Measurements from ENCODE around the gene PIK3AP1.

DNA sequence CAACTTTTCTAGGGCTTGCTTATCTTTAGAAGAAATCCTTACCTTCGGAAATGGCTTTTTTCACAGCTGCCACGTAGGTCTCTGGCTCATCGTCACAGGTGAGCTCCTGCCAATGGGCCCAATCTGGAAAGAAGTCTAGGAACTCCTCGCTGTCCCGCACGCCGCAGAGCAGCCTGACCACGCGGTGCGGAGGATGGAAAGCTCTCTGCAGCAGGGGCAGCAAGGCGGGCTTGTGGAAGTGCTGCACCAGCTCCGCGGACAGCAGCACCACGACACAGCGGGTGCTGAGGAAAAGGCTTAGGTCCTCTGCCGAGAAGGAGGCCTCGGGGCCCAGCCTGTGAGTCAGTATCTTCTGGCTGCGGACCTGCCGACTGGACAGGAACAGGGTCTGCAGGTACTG lies 10.8 kb downstream of the PIK3AP1 start:
- TF ChIP-seq, protein P1, sequence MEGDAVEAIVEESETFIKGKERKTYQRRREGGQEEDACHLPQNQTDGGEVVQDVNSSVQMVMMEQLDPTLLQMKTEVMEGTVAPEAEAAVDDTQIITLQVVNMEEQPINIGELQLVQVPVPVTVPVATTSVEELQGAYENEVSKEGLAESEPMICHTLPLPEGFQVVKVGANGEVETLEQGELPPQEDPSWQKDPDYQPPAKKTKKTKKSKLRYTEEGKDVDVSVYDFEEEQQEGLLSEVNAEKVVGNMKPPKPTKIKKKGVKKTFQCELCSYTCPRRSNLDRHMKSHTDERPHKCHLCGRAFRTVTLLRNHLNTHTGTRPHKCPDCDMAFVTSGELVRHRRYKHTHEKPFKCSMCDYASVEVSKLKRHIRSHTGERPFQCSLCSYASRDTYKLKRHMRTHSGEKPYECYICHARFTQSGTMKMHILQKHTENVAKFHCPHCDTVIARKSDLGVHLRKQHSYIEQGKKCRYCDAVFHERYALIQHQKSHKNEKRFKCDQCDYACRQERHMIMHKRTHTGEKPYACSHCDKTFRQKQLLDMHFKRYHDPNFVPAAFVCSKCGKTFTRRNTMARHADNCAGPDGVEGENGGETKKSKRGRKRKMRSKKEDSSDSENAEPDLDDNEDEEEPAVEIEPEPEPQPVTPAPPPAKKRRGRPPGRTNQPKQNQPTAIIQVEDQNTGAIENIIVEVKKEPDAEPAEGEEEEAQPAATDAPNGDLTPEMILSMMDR (IDR thresholded peaks at IDR 0.05) = no peak
- no peak for TF ChIP-seq POLR2A (IDR thresholded peaks at IDR 0.05)

Data from right lobe of liver (tissue), 4 donors.